H1 (cell line): Measurements from ENCODE around the gene RPL41.

Source experiments
- EP300 ChIP-seq, 2 experiments: IDR thresholded peaks; 1 replicate in 1 of 2; 2 replicates in 1 of 2; pipeline ENCODE4 v1.6.1; 2011 to 2012; ENCODE audit warnings: low read depth in 2 of 2, low read length in 2 of 2, mild to moderate bottlenecking in 2 of 2, borderline replicate concordance in 1 of 2, inconsistent platforms in 1 of 2, moderate library complexity in 1 of 2
- EZH2 ChIP-seq: fragments of 200-600 bp; sonication (generic); IDR thresholded peaks from 2 replicates; pipeline ENCODE4 v1.7.1; 2012; ENCODE audit warnings: low read depth, mild to moderate bottlenecking, moderate library complexity, low read length, inconsistent platforms; ENCODE audit not compliant: severe bottlenecking
- GABPA ChIP-seq: IDR thresholded peaks from 2 replicates; pipeline ENCODE4 v1.6.1; 2011; ENCODE audit warnings: mild to moderate bottlenecking, low read length, moderate library complexity, borderline replicate concordance; ENCODE audit not compliant: insufficient read depth
- JUND ChIP-seq: IDR thresholded peaks from 2 replicates; pipeline ENCODE4 v1.6.1; 2011; ENCODE audit warnings: mild to moderate bottlenecking, improper control_type of control experiment, low read length
- POLR2A ChIP-seq, 2 experiments: IDR thresholded peaks; 1 replicate in 1 of 2; 2 replicates in 1 of 2; pipeline ENCODE4 v1.6.1; 2011; ENCODE audit warnings: low read depth in 2 of 2, low read length in 2 of 2, mild to moderate bottlenecking in 2 of 2; ENCODE audit errors: control extremely low read depth in 1 of 2
- SIN3A ChIP-seq, 2 experiments: IDR thresholded peaks in 1 of 2; conservative IDR thresholded peaks in 1 of 2; 2 replicates each; pipeline ENCODE4 v1.6.1; 2011 to 2012; ENCODE audit warnings: low read length in 2 of 2, improper control_type of control experiment in 1 of 2, low read depth in 1 of 2, mild to moderate bottlenecking in 1 of 2
- TF ChIP-seq, protein P1 (sequence below), 3 experiments: IDR thresholded peaks; 1 replicate in 2 of 3; 2 replicates in 1 of 3; pipeline versions ENCODE4 v1.5.1 to v1.6.1; 2011; ENCODE audit warnings: low read length in 3 of 3, mild to moderate bottlenecking in 3 of 3, inconsistent platforms in 2 of 3, low read depth in 1 of 3, moderate library complexity in 1 of 3; ENCODE audit not compliant: insufficient read depth in 1 of 3; ENCODE audit errors: control extremely low read depth in 1 of 3
- TF ChIP-seq, protein P2 (sequence below): IDR thresholded peaks from 2 replicates; pipeline ENCODE4 v1.6.1; 2011; ENCODE audit warnings: low read depth, mild to moderate bottlenecking, low read length; ENCODE audit not compliant: insufficient read depth

GRCh38 chr12:56099787-56100186 lies 16.6 kb upstream of the RPL41 start:
- TF ChIP-seq EP300 (IDR thresholded peaks at IDR 0.05; ENCODE audit: borderline replicate concordance in 1 of 2, low read depth in 2 of 2, low read length in 2 of 2) (no peak), JUND (no peak), SIN3A (conservative IDR thresholded peaks at IDR 0.05 in 1 of 2, IDR thresholded peaks at IDR 0.05 in 1 of 2; ENCODE audit: low read depth in 1 of 2, low read length in 2 of 2) (no peak), EZH2 (no peak), GABPA (no peak), POLR2A (IDR thresholded peaks at IDR 0.05; ENCODE audit: control extremely low read depth in 1 of 2, low read depth in 2 of 2, low read length in 2 of 2) (no peak)
- TF ChIP-seq, protein P1, sequence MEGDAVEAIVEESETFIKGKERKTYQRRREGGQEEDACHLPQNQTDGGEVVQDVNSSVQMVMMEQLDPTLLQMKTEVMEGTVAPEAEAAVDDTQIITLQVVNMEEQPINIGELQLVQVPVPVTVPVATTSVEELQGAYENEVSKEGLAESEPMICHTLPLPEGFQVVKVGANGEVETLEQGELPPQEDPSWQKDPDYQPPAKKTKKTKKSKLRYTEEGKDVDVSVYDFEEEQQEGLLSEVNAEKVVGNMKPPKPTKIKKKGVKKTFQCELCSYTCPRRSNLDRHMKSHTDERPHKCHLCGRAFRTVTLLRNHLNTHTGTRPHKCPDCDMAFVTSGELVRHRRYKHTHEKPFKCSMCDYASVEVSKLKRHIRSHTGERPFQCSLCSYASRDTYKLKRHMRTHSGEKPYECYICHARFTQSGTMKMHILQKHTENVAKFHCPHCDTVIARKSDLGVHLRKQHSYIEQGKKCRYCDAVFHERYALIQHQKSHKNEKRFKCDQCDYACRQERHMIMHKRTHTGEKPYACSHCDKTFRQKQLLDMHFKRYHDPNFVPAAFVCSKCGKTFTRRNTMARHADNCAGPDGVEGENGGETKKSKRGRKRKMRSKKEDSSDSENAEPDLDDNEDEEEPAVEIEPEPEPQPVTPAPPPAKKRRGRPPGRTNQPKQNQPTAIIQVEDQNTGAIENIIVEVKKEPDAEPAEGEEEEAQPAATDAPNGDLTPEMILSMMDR (IDR thresholded peaks at IDR 0.05; ENCODE audit: control extremely low read depth in 1 of 3, insufficient read depth in 1 of 3, low read depth in 1 of 3, low read length in 3 of 3) = no peak
- TF ChIP-seq, protein P2, sequence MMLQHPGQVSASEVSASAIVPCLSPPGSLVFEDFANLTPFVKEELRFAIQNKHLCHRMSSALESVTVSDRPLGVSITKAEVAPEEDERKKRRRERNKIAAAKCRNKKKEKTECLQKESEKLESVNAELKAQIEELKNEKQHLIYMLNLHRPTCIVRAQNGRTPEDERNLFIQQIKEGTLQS = no peak
